ENCODE data around the gene GLP1R. TPM values are rescaled to one million over a fixed set of nuclear protein-coding genes. Genes with fewer than 3 reads are reported as not detected.

Gene GLP1R
- total RNA-seq (2021) (not detected in 2 replicates), Bru-seq, nascent RNA (percentile 8 among the genes with signal in this experiment), BruChase-seq, experiment 1, labeled RNA remaining after a 2-hour chase (percentile 2 among the genes with signal in this experiment), BruChase-seq, experiment 2, labeled RNA remaining after a 6-hour chase (percentile 8 among the genes with signal in this experiment)
- long read RNA-seq: 0 reads

DNA sequence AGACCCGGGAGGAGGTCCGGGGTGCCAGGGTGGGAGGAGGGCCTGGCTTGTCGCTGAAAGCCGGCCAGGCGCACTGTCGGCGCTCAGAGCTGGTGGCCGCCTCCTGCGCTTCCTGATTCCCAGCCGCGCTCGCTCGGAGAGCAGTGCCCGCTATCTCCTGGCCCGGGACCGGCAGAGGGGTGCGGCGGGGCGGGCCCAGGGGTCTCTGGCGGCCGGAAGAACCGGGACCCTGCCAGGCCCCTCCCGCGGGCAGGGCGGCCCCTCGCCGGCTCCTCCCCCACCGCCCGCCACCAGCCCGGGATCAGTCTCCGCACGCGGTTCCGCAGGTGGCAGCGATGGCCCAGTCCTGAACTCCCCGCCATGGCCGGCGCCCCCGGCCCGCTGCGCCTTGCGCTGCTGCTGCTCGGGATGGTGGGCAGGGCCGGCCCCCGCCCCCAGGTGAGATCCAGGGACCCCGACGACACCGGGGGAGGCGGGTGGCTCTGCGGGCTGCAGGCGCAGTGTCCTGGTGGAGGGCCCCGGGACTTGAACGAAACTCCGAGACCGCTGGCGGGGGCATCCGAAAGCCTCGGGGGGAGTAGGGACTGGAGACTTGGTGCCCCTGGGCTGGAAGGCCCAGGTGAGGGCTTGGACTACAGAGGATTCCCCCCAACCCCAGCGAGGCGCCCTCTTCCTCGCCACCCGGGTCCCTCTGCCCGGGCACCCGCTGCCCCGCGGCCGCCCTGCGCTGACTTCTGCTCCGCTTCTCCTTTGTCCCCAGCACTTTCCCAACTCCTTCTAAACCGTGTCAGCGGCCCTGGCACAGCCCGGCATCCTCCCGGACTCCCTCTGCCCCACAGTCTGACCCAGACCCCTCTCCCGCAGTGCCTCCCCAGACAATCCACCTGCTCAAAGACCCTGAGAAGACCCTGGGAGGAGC is at the start of gene GLP1R:
Gene GLP1R, plus strand, starts transcription at position 301 of the 919 bp plus-strand sequence. Its CDS starts 60 bp downstream, at position 361.
- H3K27me3 ChIP-seq (replicated peaks; ENCODE audit: insufficient read depth, low read depth, low read length, poor library complexity): peaks cover 51% of the 10 kb centered on the region
- intact Hi-C loops (cut with micrococcal nuclease; ENCODE audit: unreplicated experiment): no loop called here
- H3K9me3 ChIP-seq (ENCODE audit: low read depth, low read length, poor library complexity, severe bottlenecking): no peaks in the 10 kb centered on the region
- TF ChIP-seq EZH2 (IDR thresholded peaks at IDR 0.05; ENCODE audit: borderline replicate concordance, low read depth, low read length, poor library complexity, severe bottlenecking): peak; percentile 84
- TF ChIP-seq, protein P1, sequence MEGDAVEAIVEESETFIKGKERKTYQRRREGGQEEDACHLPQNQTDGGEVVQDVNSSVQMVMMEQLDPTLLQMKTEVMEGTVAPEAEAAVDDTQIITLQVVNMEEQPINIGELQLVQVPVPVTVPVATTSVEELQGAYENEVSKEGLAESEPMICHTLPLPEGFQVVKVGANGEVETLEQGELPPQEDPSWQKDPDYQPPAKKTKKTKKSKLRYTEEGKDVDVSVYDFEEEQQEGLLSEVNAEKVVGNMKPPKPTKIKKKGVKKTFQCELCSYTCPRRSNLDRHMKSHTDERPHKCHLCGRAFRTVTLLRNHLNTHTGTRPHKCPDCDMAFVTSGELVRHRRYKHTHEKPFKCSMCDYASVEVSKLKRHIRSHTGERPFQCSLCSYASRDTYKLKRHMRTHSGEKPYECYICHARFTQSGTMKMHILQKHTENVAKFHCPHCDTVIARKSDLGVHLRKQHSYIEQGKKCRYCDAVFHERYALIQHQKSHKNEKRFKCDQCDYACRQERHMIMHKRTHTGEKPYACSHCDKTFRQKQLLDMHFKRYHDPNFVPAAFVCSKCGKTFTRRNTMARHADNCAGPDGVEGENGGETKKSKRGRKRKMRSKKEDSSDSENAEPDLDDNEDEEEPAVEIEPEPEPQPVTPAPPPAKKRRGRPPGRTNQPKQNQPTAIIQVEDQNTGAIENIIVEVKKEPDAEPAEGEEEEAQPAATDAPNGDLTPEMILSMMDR (conservative IDR thresholded peaks at IDR 0.05; ENCODE audit: low read depth, low read length): no peak
- no peaks in the 10 kb centered on the region for H3K4me1 ChIP-seq (ENCODE audit: insufficient read depth, low read length, poor library complexity, severe bottlenecking)
- CTCF ChIA-PET: no interaction called here
- H3K27ac ChIP-seq (ENCODE audit: low read depth, low read length, poor library complexity, severe bottlenecking): no peak within 1 kb of the TSS
- peak within 1 kb of the TSS; percentile 19 for H3K4me3 ChIP-seq (ENCODE audit: low read depth, low read length, poor library complexity, severe bottlenecking)
- BruUV-seq (replicated peaks): no TSS peak
- no peaks in the 10 kb centered on the region for H3K36me3 ChIP-seq (ENCODE audit: insufficient read depth, low read length, poor library complexity, severe bottlenecking)
- POLR2A ChIA-PET (ENCODE audit: low non-redundant PET): no interaction called here
- no peak for DNase-seq (ENCODE audit: low spot score)

DNA sequence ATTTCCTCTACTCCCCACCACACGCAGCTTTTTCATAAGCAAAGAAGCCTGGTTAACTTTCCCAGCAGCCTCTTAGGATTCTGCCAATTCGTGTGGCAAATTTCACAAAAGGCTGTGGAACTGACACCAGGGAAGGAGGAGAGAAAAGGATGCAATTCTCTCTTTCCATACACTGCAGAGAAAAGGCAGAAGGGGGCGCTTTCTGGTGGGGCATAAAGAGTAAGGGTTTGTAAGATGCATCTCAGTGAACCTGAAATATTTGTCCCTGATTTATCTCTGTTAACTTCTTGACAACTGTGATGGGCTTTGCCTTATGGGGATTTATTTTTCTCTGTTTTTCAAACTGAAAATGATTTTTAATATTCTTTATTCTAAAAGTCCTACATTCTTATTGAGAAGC is 45.5 kb upstream of the GLP1R start:
- no peak for TF ChIP-seq EZH2 (IDR thresholded peaks at IDR 0.05; ENCODE audit: borderline replicate concordance, low read depth, low read length, poor library complexity, severe bottlenecking)
- TF ChIP-seq, protein P1 (conservative IDR thresholded peaks at IDR 0.05; ENCODE audit: low read depth, low read length): peak; percentile 45
- Histone ChIP-seq H3K4me3 (ENCODE audit: low read depth, low read length, poor library complexity, severe bottlenecking) (no peak overlapping the region), H3K9me3 (ENCODE audit: low read depth, low read length, poor library complexity, severe bottlenecking) (no peaks in the 10 kb centered on the region), H3K4me1 (ENCODE audit: insufficient read depth, low read length, poor library complexity, severe bottlenecking) (no peaks in the 10 kb centered on the region), H3K27ac (ENCODE audit: low read depth, low read length, poor library complexity, severe bottlenecking) (no peak overlapping the region), H3K36me3 (ENCODE audit: insufficient read depth, low read length, poor library complexity, severe bottlenecking) (no peaks in the 10 kb centered on the region), H3K27me3 (replicated peaks; ENCODE audit: insufficient read depth, low read depth, low read length, poor library complexity) (peaks cover 97% of the 10 kb centered on the region)
- ChIA-PET POLR2A (ENCODE audit: low non-redundant PET) (no interaction called here), CTCF (no interaction called here)
- BruUV-seq (replicated peaks): no TSS peak
- DNase-seq (ENCODE audit: low spot score): peak; percentile 23
- intact Hi-C loops (cut with micrococcal nuclease; ENCODE audit: unreplicated experiment): no loop called here

DNA sequence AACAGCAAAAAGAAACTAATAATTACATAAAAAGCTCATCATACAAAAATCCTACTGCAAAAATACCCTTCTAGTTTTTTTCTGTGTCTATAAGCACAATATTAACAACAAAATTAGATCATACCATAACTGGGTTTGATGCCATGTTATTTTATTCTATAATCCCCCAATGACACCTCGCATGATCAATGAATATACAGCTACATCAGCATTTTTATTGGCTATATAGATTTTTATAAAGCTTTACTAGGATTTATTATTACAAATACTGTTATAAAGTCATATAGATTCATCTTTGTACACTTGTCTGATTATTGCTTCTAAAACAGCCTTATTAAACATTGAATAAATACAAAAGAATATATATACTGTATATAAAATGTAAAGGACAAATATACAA is 45.1 kb upstream of the GLP1R start:
- POLR2A ChIA-PET (ENCODE audit: low non-redundant PET): no interaction called here
- no TSS peak for BruUV-seq (replicated peaks)
- Histone ChIP-seq H3K36me3 (ENCODE audit: insufficient read depth, low read length, poor library complexity, severe bottlenecking) (no peaks in the 10 kb centered on the region), H3K4me1 (ENCODE audit: insufficient read depth, low read length, poor library complexity, severe bottlenecking) (no peaks in the 10 kb centered on the region), H3K9me3 (ENCODE audit: low read depth, low read length, poor library complexity, severe bottlenecking) (no peaks in the 10 kb centered on the region), H3K27ac (ENCODE audit: low read depth, low read length, poor library complexity, severe bottlenecking) (no peak overlapping the region), H3K4me3 (ENCODE audit: low read depth, low read length, poor library complexity, severe bottlenecking) (no peak overlapping the region), H3K27me3 (replicated peaks; ENCODE audit: insufficient read depth, low read depth, low read length, poor library complexity) (peaks cover 97% of the 10 kb centered on the region)
- DNase-seq (ENCODE audit: low spot score): no peak
- CTCF ChIA-PET: no interaction called here
- TF ChIP-seq EZH2 (IDR thresholded peaks at IDR 0.05; ENCODE audit: borderline replicate concordance, low read depth, low read length, poor library complexity, severe bottlenecking): no peak
- TF ChIP-seq, protein P1 (conservative IDR thresholded peaks at IDR 0.05; ENCODE audit: low read depth, low read length): no peak
- intact Hi-C loops (cut with micrococcal nuclease; ENCODE audit: unreplicated experiment): no loop called here
